HCT116 (cell line): ENCODE measurements around the gene FARP1. TPM values are rescaled to one million over a fixed set of nuclear protein-coding genes. Genes with fewer than 3 reads are reported as not detected.
A peak's percentile ranks its signal among the peaks of the same experiment; 100 is the strongest.

Source experiments
- ATAC-seq: fragments of 200-7000 bp; cut with Tn5 transposase; 2 replicates; pipeline ENCODE4 v1.9.1; 2020; ENCODE audit warnings: mild to moderate bottlenecking, moderate library complexity
- BruUV-seq: library from RNA; stranded (reverse); fragments of 400-500 nt; replicated peaks from 2 replicates; lab custom pipeline; 2021; lab: Mats Ljungman, UMichigan
- CTCF ChIA-PET: fragments of 300-600 bp; sonication (Branson Sonifier 250); formaldehyde crosslinking; loops from one replicate; lab custom pipeline; 2021; ENCODE audit warnings: antibody characterized with exemption; lab: Charles Lee
- POLR2A ChIA-PET: fragments of 300-600, 350-600 bp; sonication (Branson Sonifier 250); formaldehyde crosslinking; loops from one replicate; lab custom pipeline; 2021; ENCODE audit warnings: antibody characterized with exemption; lab: Charles Lee
- RAD21 ChIA-PET, 2 experiments: fragments of 300-600 bp; sonication (Branson Sonifier 250); formaldehyde crosslinking; loops; one replicate each; lab custom pipeline; 2023; ENCODE audit warnings: low total read pairs in 2 of 2; ENCODE audit not compliant: uncharacterized antibody in 2 of 2, unreplicated experiment in 2 of 2, low non-redundant PET in 1 of 2; lab: Charles Lee
- DNase-seq: peaks from one replicate; pipeline ENCODE4 v3.0.0-alpha.2; 2010; ENCODE audit warnings: low read depth, low spot score
- H2AFZ ChIP-seq: fragments of 200-600 bp; shearing (Covaris generic), sonication (generic); 2 replicates; pipeline ENCODE4 v1.6.1; 2017; ENCODE audit warnings: low read depth, mixed run types, mixed read lengths, antibody characterized with exemption, low read length; ENCODE audit not compliant: poor library complexity, severe bottlenecking
- H3K27ac ChIP-seq: 2 replicates; pipeline ENCODE4 v1.5.1; 2012; ENCODE audit warnings: low read depth, low read length
- H3K27me3 ChIP-seq: fragments of 200-600 bp; sonication (generic); 2 replicates; pipeline ENCODE4 v1.6.1; 2016; ENCODE audit warnings: mixed run types, low read length, mixed read lengths; ENCODE audit not compliant: insufficient read depth
- H3K36me3 ChIP-seq, 2 experiments: fragments of 200-500 bp in 1 of 2; fragments of 200-600 bp in 1 of 2; sonication (Bioruptor generic) in 1 of 2; sonication (generic) in 1 of 2; 2 replicates each; pipeline versions ENCODE4 v1.5.1 to v1.6.1; 2014 to 2016; ENCODE audit warnings: low read length in 2 of 2, inconsistent platforms in 1 of 2, mixed read lengths in 1 of 2, mixed run types in 1 of 2; ENCODE audit not compliant: insufficient read depth in 2 of 2, control insufficient read depth in 1 of 2
- H3K4me1 ChIP-seq, 2 experiments: fragments of 200-600 bp in 1 of 2; sonication (generic) in 1 of 2; 2 replicates each; pipeline versions ENCODE4 v1.5.1 to v1.6.1; 2012 to 2017; ENCODE audit warnings: low read length in 2 of 2, inconsistent platforms in 1 of 2, mild to moderate bottlenecking in 1 of 2, mixed read lengths in 1 of 2, mixed run types in 1 of 2, moderate library complexity in 1 of 2; ENCODE audit not compliant: insufficient read depth in 2 of 2, control insufficient read depth in 1 of 2
- H3K4me2 ChIP-seq: fragments of 200-600 bp; sonication (generic); 2 replicates; pipeline ENCODE4 v1.6.1; 2017; ENCODE audit warnings: mixed run types, low read length, mixed read lengths
- H3K4me3 ChIP-seq, 2 experiments: fragments of 200-600 bp in 1 of 2; sonication (generic) in 1 of 2; replicated peaks in 1 of 2; 2 replicates each; pipeline ENCODE4 v1.5.1; 2011 to 2016; ENCODE audit warnings: low read length in 2 of 2, control low read depth in 1 of 2, low read depth in 1 of 2, mild to moderate bottlenecking in 1 of 2, mixed read lengths in 1 of 2, mixed run types in 1 of 2
- H3K79me2 ChIP-seq: fragments of 200-600 bp; sonication (generic); 2 replicates; pipeline ENCODE4 v1.6.1; 2017; ENCODE audit warnings: mild to moderate bottlenecking, mixed run types, low read length, moderate library complexity, mixed read lengths; ENCODE audit not compliant: insufficient read depth
- H3K9ac ChIP-seq: fragments of 200-600 bp; sonication (generic); 2 replicates; pipeline ENCODE4 v1.6.1; 2016; ENCODE audit warnings: low read length, mixed read lengths
- H3K9me2 ChIP-seq: fragments of 200-600 bp; sonication (generic), shearing (Covaris generic); 2 replicates; pipeline ENCODE4 v1.6.1; 2017; ENCODE audit warnings: mixed run types, mild to moderate bottlenecking, moderate library complexity; ENCODE audit not compliant: insufficient read depth
- H3K9me3 ChIP-seq, 2 experiments: fragments of 200-500 bp in 1 of 2; fragments of 200-600 bp in 1 of 2; sonication (Bioruptor generic) in 1 of 2; sonication (generic) in 1 of 2; 2 replicates each; pipeline ENCODE4 v1.6.1; 2014 to 2017; ENCODE audit warnings: low read length in 2 of 2, mixed read lengths in 2 of 2, inconsistent platforms in 1 of 2, low read depth in 1 of 2, mild to moderate bottlenecking in 1 of 2, mixed run types in 1 of 2, moderate library complexity in 1 of 2; ENCODE audit not compliant: control insufficient read depth in 1 of 2, insufficient read depth in 1 of 2
- H4K20me1 ChIP-seq: fragments of 200-600 bp; sonication (generic), shearing (Covaris generic); 2 replicates; pipeline ENCODE4 v1.6.1; 2017; ENCODE audit warnings: mixed run types, mild to moderate bottlenecking, moderate library complexity; ENCODE audit not compliant: insufficient read depth
- CEBPB ChIP-seq: IDR thresholded peaks from 2 replicates; pipeline ENCODE4 v1.6.1; 2012; ENCODE audit warnings: low read depth
- CTCF ChIP-seq, 3 experiments: fragments of 200-600 bp in 1 of 3; sonication (generic) in 1 of 3; IDR thresholded peaks in 2 of 3; conservative IDR thresholded peaks in 1 of 3; 2 replicates each; pipeline ENCODE4 v1.5.1; 2012 to 2017; ENCODE audit warnings: low read depth in 2 of 3, low read length in 2 of 3, antibody characterized with exemption in 1 of 3, borderline replicate concordance in 1 of 3, control low read depth in 1 of 3, mild to moderate bottlenecking in 1 of 3, mixed read lengths in 1 of 3, mixed run types in 1 of 3, moderate library complexity in 1 of 3; ENCODE audit not compliant: insufficient read depth in 1 of 3
- EZH2 ChIP-seq: fragments of 200-600 bp; sonication (generic); IDR thresholded peaks from 2 replicates; pipeline ENCODE4 v1.6.1; 2017; ENCODE audit warnings: antibody characterized with exemption, mixed run types
- EZH2phosphoT487 ChIP-seq: fragments of 200-600 bp; IDR thresholded peaks from 2 replicates; pipeline ENCODE4 v1.6.1; 2018; ENCODE audit warnings: antibody characterized with exemption, borderline replicate concordance
- POLR2A ChIP-seq: IDR thresholded peaks from 2 replicates; pipeline ENCODE4 v1.7.0; 2011; ENCODE audit warnings: borderline replicate concordance; ENCODE audit not compliant: insufficient read depth, insufficient read length; ENCODE audit errors: extremely low read depth
- SIN3A ChIP-seq: IDR thresholded peaks from 2 replicates; pipeline ENCODE4 v1.6.1; 2012; ENCODE audit warnings: low read depth
- TCF7L2 ChIP-seq: IDR thresholded peaks from 2 replicates; pipeline ENCODE4 v1.7.0; 2011; ENCODE audit warnings: borderline replicate concordance, inconsistent platforms; ENCODE audit not compliant: insufficient read depth, insufficient read length; ENCODE audit errors: extremely low read depth
- ZFX ChIP-seq: fragments of 450-650 bp; IDR thresholded peaks from 2 replicates; pipeline ENCODE4 v1.6.1; 2017
- intact Hi-C: fragments of 100-400 bp; cut with micrococcal nuclease; formaldehyde crosslinking; loops from 2 replicates; pipeline ENCODE4 v1.10.0; 2022
- total RNA-seq: library from RNA; stranded (reverse); gene quantifications from one replicate; pipeline ENCODE4 v1.2.1, GENCODE V29; 2021; ENCODE audit not compliant: unreplicated experiment

FARP1 gene
- total RNA-seq, 1 experiment from 2014 or later, result 30.5 TPM

GRCh38 chr13:98171900-98172589, 29.2 kb downstream of the FARP1 start (continued):
- TF ChIP-seq CTCF (IDR thresholded peaks at IDR 0.05 in 2 of 3, conservative IDR thresholded peaks at IDR 0.05 in 1 of 3; ENCODE audit: borderline replicate concordance in 1 of 3, insufficient read depth in 1 of 3, low read depth in 2 of 3, low read length in 2 of 3) (no peak), CEBPB (no peak), SIN3A (no peak), ZFX (no peak)

- Histone ChIP-seq H3K27me3 (no peaks in the 10 kb centered on the region), H3K9me3 (no peaks in the 10 kb centered on the region), H3K36me3 (no peaks in the 10 kb centered on the region), H2AFZ (no peak overlapping the region), H3K4me1 (peaks cover 32 to 33% of the 10 kb centered on the region in 2 experiments), H4K20me1 (no peaks in the 10 kb centered on the region), H3K4me2 (peak overlapping the region; percentile 64), H3K4me3 (no peak overlapping the region), H3K9me2 (no peaks in the 10 kb centered on the region), H3K79me2 (peaks cover 3% of the 10 kb centered on the region; the same call in 1 of the 2 replicates), H3K9ac (peak overlapping the region; percentile 26; the same call in 1 of the 2 replicates), H3K27ac (no peak overlapping the region)
- ChIA-PET POLR2A (no interaction called here), RAD21 (no interaction called here), CTCF (no interaction called here)
- ATAC-seq (no peak), DNase-seq (no peak)
- no TSS peak for BruUV-seq
- TF ChIP-seq POLR2A (no peak), TCF7L2 (no peak), SIN3A (no peak), EZH2phosphoT487 (no peak), EZH2 (no peak)
- intact Hi-C loops, result no loop called here
Measured at GRCh38 chr13:98172590-98173422, 29.9 kb downstream of the FARP1 start.
